ENCODE data around the gene DSN1.
"Not testable (repeated sequence)": the region's sequence is repeated elsewhere in the genome, so short reads cannot be mapped to it uniquely, and the experiment has no call there.

Gene DSN1

GRCh38 chr20:36773597-36774390, at the start of gene DSN1:
DSN1 (minus strand) TSS chr20:36773763; CDS start chr20:36771458, 2,305 bp downstream.
- DNase-seq (ENCODE audit: low read depth, low spot score): peak; percentile 96

- DNase-seq (ENCODE audit: low read depth, low spot score): no peak
These were observed 49.6 kb upstream of the DSN1 start for GRCh38 chr20:36823121-36823520.

- DNase-seq (ENCODE audit: low read depth, low spot score): no peak
These were observed 48.4 kb upstream of the DSN1 start for GRCh38 chr20:36821964-36822437.

- no peak for DNase-seq (ENCODE audit: low read depth, low spot score)
These were observed 47.4 kb upstream of the DSN1 start for GRCh38 chr20:36820928-36821327.

GRCh38 chr20:36820073-36820472, 46.5 kb upstream of the DSN1 start:
- no peak for DNase-seq (ENCODE audit: low read depth, low spot score)

- DNase-seq (ENCODE audit: low read depth, low spot score): no peak
These were observed 46.1 kb upstream of the DSN1 start for GRCh38 chr20:36819659-36820058.

- DNase-seq (ENCODE audit: low read depth, low spot score): no peak
These were observed 45.3 kb upstream of the DSN1 start for GRCh38 chr20:36818861-36819260.

GRCh38 chr20:36818185-36818584, 44.6 kb upstream of the DSN1 start:
- no peak for DNase-seq (ENCODE audit: low read depth, low spot score)

GRCh38 chr20:36817496-36817895, 43.9 kb upstream of the DSN1 start:
- DNase-seq (ENCODE audit: low read depth, low spot score): no peak

GRCh38 chr20:36815454-36816091, 42.0 kb upstream of the DSN1 start:
- DNase-seq (ENCODE audit: low read depth, low spot score): no peak

GRCh38 chr20:36812594-36813463, 39.3 kb upstream of the DSN1 start:
- no peak for DNase-seq (ENCODE audit: low read depth, low spot score)

- peak; percentile 51 for DNase-seq (ENCODE audit: low read depth, low spot score)
These were observed 35.0 kb upstream of the DSN1 start for GRCh38 chr20:36808317-36809257.

GRCh38 chr20:36806049-36806448, 32.5 kb upstream of the DSN1 start:
- no peak for DNase-seq (ENCODE audit: low read depth, low spot score)

GRCh38 chr20:36805396-36805795, 31.8 kb upstream of the DSN1 start:
- no peak for DNase-seq (ENCODE audit: low read depth, low spot score)

GRCh38 chr20:36804425-36804824, 30.9 kb upstream of the DSN1 start:
- no peak for DNase-seq (ENCODE audit: low read depth, low spot score)

- no peak for DNase-seq (ENCODE audit: low read depth, low spot score)
These were observed 29.0 kb upstream of the DSN1 start for GRCh38 chr20:36802326-36803222.

GRCh38 chr20:36800410-36800809, 26.8 kb upstream of the DSN1 start:
- DNase-seq (ENCODE audit: low read depth, low spot score): no peak

- not testable (repeated sequence) for DNase-seq (ENCODE audit: low read depth, low spot score)
These were observed 25.8 kb upstream of the DSN1 start for GRCh38 chr20:36799313-36799712.

GRCh38 chr20:36796875-36797274, 23.3 kb upstream of the DSN1 start:
- DNase-seq (ENCODE audit: low read depth, low spot score): no peak

- no peak for DNase-seq (ENCODE audit: low read depth, low spot score)
These were observed 22.6 kb upstream of the DSN1 start for GRCh38 chr20:36796117-36796516.

Measured in activated CD4-positive, CD25-positive, alpha-beta regulatory T cell treated with anti-CD3 and anti-CD28 coated beads, Interleukin-2, amount 50 U/mL, for 16 hours (primary cell).